EH (cell line): Measurements from ENCODE around the gene OPALIN.

Experiments
- DNase-seq: peaks from one replicate; pipeline ENCODE4 v3.0.0-alpha.2; 2015; ENCODE audit warnings: low read depth

Gene OPALIN

GRCh38 chr10:96374004-96374403 lies 15.2 kb upstream of the OPALIN start:
- no peak for DNase-seq

- no peak for DNase-seq
Measured at GRCh38 chr10:96371356-96371755, 12.6 kb upstream of the OPALIN start.

DNA sequence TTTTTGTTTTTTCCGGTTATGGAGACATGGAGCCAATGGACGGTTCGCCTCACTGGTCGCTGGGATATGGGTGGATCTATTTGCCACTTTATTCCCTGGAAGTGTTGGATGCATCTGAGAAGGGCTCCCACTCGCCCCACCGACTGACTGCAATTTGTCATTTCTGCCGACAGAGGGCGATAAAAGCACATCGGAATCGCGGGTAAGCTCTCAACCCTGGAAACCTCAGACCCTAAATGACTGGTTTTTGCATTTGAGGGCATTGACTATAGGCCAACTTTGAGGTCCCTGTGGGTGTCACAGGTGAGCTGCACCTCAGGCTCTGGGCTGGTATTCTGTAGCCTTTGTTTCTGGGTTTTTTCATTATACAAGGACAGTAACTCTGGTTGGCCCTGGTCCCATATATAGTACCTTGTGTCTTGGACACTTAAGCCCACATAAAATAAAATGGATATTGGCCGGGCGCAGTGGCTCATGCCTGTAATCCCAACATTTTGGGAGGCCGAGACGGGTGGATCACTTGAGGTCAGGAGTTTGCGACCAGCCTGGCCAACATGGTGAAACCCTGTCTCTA lies 11.9 kb upstream of the OPALIN start:
- peak; percentile 51 for DNase-seq

- DNase-seq = peak; percentile 4
Measured at GRCh38 chr10:96369890-96370583, 11.2 kb upstream of the OPALIN start.

GRCh38 chr10:96368971-96369370 lies 10.2 kb upstream of the OPALIN start:
- no peak for DNase-seq

DNA sequence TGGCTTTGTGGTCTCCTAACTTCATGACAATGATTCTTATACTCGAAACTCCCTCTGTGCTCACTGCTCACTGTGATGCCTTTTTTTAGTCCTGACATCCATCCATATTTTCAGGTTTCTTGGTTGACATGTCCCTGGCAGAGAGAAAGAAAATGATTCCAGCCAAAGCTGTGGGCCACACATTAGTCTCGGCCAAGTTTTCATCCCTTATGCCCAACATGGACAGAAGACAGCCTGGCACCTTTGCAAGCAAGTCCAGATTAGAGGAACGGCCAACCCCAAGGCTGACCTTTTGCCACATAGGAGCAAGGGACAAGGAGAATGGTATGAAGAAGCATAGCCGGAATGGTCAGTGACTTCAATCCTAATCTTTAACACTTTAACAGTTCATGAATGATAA lies 8.7 kb upstream of the OPALIN start:
- no peak for DNase-seq

DNA sequence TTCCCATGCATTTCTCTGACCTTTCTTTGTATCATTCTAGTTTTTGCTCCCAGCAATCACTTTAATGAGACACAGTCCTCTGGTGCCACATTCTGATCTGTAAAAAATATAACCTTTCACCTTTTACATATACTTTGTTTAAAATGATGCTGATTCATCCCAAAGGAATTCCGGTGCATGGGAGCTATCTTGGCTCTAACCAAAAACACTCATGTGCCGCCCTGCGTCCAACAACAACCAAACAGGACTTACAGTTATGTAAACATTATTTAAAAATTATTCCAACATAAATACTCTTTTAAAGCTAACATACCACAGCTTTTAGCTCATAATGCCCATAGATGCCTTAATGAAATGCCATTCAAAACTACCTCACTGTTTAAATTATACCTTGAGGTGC lies 7.7 kb upstream of the OPALIN start:
- peak; percentile 53 for DNase-seq

DNA sequence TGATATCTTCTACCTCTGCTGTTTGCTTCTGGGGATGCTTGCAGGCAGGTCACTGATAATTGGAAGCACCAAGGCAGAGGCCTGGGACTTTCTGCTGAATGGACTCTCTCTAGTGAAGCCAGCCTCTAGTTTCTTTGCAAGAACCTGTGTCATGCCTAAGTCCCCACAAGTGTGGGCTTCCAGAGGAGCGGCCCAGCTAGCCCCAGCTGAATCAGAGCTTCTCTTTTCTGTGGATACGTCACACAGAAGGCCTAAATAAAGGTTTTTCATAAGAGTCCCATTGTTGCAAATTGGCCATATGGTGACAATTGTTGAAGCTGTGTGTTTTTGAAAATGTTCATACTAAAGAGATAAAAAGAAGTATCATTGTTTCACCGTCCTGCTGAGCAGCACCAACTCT lies 6.8 kb upstream of the OPALIN start:
- DNase-seq = no peak

DNA sequence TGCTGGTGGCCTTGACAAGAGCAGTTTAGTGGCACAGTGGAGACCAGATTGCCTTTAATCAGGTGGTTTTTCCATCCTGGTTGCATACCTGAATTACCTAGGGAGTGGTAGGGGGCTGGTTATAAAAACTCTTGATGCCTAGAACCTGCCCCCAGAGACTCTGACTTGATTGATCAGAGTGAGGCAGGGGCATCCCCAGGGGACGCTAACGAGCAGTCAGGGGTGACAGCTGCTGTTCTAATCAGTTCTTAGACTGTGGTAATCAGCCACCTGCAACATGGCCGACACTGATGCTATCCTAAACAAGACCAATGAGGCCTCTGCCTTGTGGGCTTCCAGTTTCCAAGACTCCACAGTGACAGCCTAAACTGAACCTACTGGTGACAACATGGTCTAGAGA lies 2.0 kb upstream of the OPALIN start:
- DNase-seq = no peak

DNA sequence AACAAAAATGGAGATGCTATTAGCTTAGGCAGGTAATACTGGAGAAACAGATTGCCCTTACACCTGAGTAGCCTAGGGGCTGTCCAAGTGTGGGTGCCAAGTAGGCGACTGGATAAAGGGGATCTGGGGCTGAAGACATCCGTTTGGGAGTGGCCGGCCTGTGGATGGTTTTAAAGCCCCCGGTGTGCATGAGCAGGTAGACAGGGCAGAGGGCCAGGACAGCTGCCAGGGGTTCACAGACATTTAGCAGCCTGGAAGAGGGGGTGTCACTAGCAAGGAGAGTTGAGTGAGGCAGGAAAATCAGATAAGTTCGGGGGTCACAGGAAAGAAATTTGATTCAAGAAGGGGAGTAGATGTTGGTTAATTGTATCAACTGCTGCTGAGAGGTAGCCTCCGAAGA lies 1.5 kb upstream of the OPALIN start:
- DNase-seq = no peak

DNA sequence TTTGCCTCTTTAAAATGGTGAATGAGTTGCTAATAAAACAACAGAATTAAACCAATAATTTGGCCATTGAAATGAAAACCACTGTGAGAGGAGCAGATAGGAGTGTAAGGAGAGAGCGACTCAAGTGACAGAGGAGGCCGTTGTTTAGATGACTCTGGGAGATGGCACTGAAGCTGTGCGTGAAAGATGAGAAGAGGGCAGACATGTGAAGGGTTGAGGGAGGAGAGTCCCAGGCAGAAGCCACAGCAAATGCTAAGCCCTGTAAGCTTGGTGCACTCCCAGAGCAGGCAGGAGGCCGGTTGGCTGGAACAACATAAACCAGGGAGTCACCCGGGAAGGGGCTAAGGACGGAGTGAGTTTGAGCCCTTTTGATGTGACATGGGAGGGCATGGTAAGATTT lies 814 bp upstream of the OPALIN start:
- DNase-seq = no peak

- DNase-seq = no peak
Measured at GRCh38 chr10:96357038-96357620, 1.7 kb downstream of the OPALIN start.

DNA sequence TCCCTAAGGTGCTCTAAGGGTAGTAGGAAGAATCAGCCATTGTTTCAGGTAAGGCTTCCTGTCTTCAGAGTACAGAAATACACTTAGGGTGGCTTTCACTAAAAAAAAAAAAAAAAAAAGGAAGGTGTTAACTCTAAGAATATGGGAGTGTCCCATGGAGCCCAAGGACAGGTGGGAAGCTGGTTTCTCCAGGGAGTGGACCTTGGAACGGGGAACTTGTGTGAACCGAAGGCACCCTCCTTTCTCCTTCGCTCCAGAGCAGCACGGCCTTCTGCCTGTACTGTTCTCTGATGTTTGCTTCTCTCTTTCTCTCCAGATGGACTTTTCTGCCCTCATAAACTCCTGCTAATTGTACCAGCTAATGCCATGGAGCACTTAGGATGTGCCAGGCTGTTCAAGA lies 6.2 kb downstream of the OPALIN start:
- DNase-seq = no peak

- no peak for DNase-seq
Measured at GRCh38 chr10:96352027-96352426, 6.8 kb downstream of the OPALIN start.

GRCh38 chr10:96346295-96346694 lies 12.5 kb downstream of the OPALIN start:
- DNase-seq = no peak

GRCh38 chr10:96345222-96345621 lies 13.6 kb downstream of the OPALIN start:
- no peak for DNase-seq

DNA sequence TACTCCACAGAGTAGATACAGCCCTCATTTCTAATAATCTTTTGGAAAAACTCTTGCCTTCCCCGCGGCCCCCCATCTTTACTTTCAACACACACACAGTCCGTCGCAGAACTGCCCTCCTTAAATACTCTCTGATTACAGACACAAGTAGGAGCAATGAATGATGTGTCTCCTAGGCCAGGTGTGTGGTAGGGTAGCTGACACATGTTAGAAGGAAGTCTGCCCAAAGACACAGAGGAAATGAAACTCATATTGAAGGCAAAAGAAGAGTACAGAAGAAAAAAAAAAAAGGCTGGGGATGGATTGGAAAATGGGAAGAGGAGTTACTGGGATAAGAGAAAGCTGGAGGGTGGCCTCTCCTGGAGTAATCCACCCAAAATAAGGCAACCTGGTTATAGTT lies 14.6 kb downstream of the OPALIN start:
- no peak for DNase-seq

- no peak for DNase-seq
Measured at GRCh38 chr10:96342402-96342801, 16.4 kb downstream of the OPALIN start.

GRCh38 chr10:96341219-96342182 lies 17.3 kb downstream of the OPALIN start:
- DNase-seq = no peak

DNA sequence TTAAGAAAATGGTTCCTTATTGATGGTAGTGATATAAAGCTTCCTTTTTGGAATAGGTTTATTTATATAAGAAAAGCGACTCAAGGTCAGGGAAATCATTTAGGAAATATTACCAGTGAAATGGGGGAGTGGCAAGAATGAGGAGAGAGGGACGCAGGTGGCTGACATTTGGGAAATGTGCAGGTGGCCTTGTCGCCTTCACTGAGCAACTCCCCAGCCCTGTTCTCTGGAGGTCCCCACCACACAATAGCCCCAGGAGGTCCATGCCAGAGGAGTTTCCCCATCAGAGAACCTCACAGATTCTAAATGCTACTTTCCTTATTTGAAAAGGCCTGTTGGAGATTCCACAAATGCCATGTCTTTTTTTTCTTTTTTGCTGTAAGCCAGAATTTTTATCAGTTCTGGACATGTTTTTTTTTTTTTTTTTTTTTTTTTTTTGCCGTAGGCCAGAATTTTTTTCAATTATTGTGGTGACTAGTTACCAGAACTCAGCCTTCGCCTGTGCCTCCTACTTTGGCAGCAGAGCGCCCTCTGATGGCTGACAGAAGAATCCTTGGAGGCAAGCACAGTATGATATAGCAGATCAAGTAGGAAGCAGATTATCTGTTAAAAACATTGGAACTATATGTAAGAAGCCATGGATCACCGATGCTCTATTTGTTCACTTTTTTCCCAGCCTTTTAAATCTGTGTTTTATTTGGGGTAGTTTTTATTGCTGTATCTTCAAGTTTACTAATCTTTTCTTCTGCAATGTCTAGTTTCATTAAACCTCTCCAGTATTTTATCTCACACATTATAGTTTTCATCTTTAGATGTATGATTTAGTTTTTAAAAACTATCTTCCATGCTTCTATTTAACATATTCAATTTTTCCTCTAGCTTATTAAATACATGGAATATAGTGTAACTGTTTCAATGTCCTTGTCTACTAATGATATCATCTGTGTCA lies 18.6 kb downstream of the OPALIN start:
- DNase-seq = peak; percentile 68

- DNase-seq = no peak
Measured at GRCh38 chr10:96339383-96339782, 19.4 kb downstream of the OPALIN start.
